NCI-H2081 treated with DMSO at 0.1 percent for 48 hours (cell line): ENCODE data around the gene AP2A1.
"Not testable (repeated sequence)": the region's sequence is repeated elsewhere in the genome, so short reads cannot be mapped to it uniquely, and the experiment has no call there.

ENCODE experiments used
- DNase-seq: peaks from one replicate; lab custom pipeline; 2025; lab: John Stamatoyannopoulos, UW

The AP2A1 gene

GRCh38 chr19:49766930-49767299 is at the start of gene AP2A1:
TSS of gene AP2A1 (plus strand) at chr19:49767001. CDS start at chr19:49767134, 133 bp downstream.
- DNase-seq: no peak

DNA sequence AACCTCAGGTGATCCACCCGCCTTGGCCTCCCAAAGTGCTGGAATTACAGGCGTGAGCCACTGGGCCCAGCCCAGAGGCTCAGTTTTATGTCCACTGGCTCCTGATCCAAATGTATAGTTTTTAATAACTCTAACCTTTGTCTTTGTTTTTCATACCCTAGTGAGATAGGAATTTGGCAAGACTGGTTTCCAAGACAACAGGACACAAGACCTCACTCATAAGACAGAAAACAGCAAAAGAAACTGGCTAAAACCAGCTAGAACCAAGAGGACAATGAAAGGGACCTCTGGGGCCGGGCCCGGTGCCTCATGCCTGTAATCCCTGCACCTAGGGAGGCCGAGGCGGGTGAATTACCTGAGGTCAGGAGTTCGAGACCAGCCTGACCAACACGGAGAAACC is 48.3 kb upstream of the AP2A1 start:
- DNase-seq: no peak

DNA sequence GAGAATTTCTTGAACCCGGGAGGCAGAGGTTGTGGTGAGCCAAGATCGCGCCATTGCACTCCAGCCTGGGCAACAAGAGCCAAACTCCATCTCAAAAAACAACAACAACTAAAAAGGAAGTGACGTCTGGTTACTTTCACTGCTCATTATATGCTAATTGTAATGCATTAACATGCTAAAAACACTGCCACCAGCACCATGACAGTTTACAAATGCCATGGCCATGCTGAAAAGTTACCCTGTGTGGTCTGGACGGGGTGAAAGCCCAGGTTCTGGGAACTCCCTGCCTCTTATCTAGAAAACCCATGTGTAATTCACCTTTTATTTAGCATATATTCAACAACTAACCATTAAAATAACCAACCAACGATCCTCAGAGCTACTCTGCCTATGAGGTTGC is 47.8 kb upstream of the AP2A1 start:
- no peak for DNase-seq

DNA sequence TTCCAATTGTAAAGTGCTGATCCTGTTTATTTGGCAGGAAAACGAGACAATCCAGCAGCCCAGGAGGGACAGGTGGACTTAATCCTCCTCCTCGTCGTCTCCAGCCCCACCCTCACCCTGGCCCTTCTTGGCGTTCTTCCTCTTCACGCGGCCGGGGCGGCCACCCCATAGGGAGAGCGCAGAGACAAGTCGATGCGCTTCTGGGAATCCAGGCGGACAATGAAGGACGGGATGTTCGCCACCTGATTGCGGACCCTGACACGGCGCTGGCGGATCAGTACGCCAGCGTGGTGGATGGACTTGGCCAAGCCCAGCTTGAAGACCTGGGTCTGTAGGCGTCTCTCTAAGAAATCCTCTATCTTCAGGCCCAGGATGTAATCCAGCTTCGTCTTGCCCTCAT is 47.4 kb upstream of the AP2A1 start:
- not testable (repeated sequence) for DNase-seq

- DNase-seq: no peak
Observed at GRCh38 chr19:49727217-49728030, 39.4 kb upstream of the AP2A1 start.

GRCh38 chr19:49730166-49730565 is 36.6 kb upstream of the AP2A1 start:
- DNase-seq: no peak

GRCh38 chr19:49738268-49738667 is 28.5 kb upstream of the AP2A1 start:
- DNase-seq: no peak

DNA sequence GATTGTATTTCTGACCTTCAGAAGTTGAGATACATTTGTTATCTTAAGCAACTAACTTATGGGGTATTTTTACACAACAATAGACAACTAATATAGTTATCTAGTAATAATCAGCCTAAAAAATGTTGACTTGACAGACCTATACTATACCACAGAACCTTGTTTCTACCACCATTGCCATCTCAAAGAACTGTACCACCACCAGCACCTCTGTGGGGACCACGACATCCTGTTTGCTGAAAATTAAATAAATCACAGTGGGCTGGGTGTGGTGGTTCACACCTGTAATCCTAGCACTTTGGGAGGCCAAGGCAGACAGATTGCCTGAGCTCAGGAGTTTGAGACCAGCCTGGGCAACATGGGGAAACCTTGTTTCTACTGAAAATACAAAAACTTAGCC is 27.7 kb upstream of the AP2A1 start:
- DNase-seq: no peak

DNA sequence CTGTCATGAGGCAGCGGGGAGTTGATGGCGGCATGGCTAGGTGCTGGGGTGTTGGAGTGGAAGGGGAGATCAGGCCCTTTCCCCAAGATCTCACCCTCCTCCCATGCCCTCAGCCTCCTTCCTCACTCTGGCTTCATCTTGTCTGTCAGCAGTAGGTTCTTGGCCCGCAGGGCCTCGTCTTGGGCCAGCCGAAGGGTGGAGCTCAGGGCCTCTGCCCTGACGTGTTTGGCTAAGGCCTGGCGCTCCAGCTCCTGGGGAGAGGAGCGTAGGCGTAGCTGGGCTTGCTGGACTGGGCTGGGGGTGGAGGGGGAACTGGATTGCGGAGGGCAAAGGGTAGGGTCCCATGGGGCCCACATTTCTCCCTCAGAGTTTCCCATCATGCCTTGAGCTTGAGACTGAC is 26.9 kb upstream of the AP2A1 start:
- no peak for DNase-seq

DNA sequence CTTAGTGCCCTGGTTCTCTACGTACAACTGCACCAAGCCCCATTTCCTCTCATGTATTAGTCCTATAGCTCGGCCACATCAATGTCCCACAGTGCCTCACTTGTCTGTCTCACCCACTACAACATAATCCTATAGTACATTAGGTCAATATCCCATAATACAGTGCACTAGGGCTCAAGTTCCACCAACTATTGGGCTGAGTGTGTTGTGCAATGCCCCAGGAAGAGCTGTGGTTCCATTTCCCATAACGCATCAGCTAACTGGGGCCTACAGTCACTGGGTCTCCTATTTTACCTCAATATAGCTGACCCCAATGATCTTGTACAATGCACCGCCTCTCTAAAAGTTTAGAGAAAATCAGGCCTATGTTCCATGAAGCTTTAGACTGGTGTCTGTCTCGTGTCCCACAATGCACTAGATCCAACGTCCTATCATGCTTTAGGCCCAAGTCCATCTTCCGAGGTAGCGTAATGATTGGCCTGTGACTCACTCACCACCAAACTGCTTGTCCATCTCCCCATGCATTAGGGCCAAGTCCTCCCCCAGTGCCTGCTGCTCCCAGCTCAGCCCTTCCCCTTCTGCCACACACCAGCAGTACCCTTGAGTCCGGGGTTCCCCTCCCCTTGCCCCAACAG is 25.5 kb upstream of the AP2A1 start:
- no peak for DNase-seq

GRCh38 chr19:49744946-49745381 is 21.8 kb upstream of the AP2A1 start:
- DNase-seq: no peak

- no peak for DNase-seq
Observed at GRCh38 chr19:49746206-49746958, 20.4 kb upstream of the AP2A1 start.

- no peak for DNase-seq
Observed at GRCh38 chr19:49749055-49749716, 17.6 kb upstream of the AP2A1 start.

- DNase-seq: no peak
Observed at GRCh38 chr19:49749771-49750170, 17.0 kb upstream of the AP2A1 start.

DNA sequence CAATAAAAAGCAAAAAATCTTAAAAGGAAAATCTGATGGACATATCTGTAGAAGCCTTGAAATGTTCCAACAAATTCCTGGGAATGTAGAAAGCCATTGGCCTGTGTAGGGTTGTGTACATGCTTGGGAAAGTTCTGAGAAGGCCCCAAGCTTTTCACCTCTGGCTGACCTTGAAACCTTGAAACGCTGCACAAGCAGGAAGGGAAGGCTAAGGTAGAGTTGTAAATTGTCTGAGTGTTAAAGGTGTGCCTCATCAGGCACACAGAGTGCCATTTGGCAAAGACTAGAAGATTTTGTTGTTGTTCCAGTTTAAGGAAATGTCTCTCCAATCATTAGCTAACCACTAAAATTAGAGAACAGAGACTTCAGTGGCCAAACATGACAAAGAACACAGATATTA is 14.1 kb upstream of the AP2A1 start:
- no peak for DNase-seq

DNA sequence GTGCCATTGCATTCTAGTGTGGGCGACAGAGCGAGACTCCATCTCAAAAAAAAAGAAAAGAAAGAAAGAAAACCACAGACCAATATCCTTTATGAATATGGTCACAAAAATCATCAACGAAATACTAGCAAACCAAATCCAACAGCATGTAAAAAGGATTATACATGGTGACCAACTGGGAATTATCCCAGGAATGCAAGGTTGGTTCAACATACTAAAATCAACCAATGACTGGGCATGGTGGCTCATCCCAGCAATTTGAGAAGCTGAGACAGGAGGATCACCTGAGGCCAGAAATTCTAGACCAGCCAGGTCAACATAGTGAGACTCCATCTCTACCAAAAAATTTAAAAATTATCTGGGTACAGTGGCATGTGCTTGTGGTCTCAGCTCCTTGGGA is 10.8 kb upstream of the AP2A1 start:
- no peak for DNase-seq

- DNase-seq: no peak
Observed at GRCh38 chr19:49758292-49758691, 8.5 kb upstream of the AP2A1 start.

- no peak for DNase-seq
Observed at GRCh38 chr19:49761249-49761624, 5.6 kb upstream of the AP2A1 start.

- DNase-seq: no peak
Observed at GRCh38 chr19:49761625-49762311, 5.0 kb upstream of the AP2A1 start.

GRCh38 chr19:49763230-49763629 is 3.6 kb upstream of the AP2A1 start, which contains the start of gene TSKS:
TSS of gene TSKS (minus strand) at chr19:49763306. CDS start at chr19:49763247, 59 bp downstream.
- no peak for DNase-seq

DNA sequence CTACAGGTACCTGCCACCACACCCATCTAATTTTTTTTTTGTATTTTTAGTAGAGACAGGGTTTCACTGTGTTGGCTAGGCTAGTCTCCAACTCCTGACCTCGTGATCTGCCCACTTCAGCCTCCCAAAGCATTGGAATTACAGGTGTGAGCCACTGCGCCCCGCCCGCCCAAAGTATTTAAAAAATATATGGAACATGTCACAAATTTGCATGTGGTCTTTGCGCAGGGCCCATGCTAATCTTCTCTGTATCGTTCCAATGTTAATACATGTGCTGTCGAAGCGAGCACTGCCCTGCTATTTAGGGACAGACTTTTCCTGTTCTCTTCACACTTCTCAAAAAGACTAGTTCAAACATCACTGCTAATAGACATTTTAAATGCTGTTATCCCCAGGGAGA is 2.5 kb upstream of the AP2A1 start:
- DNase-seq: no peak
